ENCODE data around the gene RTN1. TPM values are rescaled to one million over a fixed set of nuclear protein-coding genes. Genes with fewer than 3 reads are reported as not detected.

The RTN1 gene
- total and polyA plus RNA-seq, 10 of the 15 experiments (the other 5 are each of a cell fraction or from before 2014, with no cell fraction given) = 0.03 to 0.55 (median 0.13) TPM; not detected in 4

GRCh38 chr14:59912443-59912842 lies 41.9 kb upstream of the RTN1 start (continued):
- no peak for TF ChIP-seq ZBTB40 (IDR thresholded peaks at IDR 0.05; ENCODE audit: borderline replicate concordance)
- no peak for TF ChIP-seq PRDM15 (CRISPR knock-in tag; IDR thresholded peaks at IDR 0.05)
- TF ChIP-seq SREBF2 (IDR thresholded peaks at IDR 0.05; ENCODE audit: low read length) = no peak
- TF ChIP-seq TCF3 (IDR thresholded peaks at IDR 0.05; ENCODE audit: borderline replicate concordance, insufficient read depth, low read depth, low read length) = no peak
- no peak for TF ChIP-seq NKRF (conservative IDR thresholded peaks at IDR 0.05)
- TF ChIP-seq SMARCA5 (IDR thresholded peaks at IDR 0.05) = no peak
